Measurements from ENCODE around the gene TMEFF2.

DNA sequence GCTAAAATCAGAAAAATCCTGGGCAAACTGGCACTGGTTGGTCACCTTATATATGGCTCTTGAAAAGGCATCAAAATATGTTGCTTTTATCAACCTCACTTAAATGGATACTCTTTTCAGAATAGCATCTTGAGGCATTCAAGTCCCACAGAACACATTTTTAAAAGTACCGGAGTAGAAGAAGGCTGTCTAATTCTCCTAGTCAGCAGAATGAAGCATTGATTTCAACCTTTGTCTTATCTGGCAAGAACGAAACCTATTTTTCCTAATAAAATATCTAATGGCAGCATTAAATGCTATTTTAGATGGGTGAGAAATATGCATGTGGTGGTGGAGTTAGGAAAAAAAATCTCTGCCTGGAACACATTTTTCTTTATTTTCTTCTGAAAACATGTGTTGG is 27.8 kb downstream of the TMEFF2 start:
- TF ChIP-seq, protein P1, sequence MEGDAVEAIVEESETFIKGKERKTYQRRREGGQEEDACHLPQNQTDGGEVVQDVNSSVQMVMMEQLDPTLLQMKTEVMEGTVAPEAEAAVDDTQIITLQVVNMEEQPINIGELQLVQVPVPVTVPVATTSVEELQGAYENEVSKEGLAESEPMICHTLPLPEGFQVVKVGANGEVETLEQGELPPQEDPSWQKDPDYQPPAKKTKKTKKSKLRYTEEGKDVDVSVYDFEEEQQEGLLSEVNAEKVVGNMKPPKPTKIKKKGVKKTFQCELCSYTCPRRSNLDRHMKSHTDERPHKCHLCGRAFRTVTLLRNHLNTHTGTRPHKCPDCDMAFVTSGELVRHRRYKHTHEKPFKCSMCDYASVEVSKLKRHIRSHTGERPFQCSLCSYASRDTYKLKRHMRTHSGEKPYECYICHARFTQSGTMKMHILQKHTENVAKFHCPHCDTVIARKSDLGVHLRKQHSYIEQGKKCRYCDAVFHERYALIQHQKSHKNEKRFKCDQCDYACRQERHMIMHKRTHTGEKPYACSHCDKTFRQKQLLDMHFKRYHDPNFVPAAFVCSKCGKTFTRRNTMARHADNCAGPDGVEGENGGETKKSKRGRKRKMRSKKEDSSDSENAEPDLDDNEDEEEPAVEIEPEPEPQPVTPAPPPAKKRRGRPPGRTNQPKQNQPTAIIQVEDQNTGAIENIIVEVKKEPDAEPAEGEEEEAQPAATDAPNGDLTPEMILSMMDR (IDR thresholded peaks at IDR 0.05) = no peak
- TF ChIP-seq POLR2A (IDR thresholded peaks at IDR 0.05) = no peak
- TF ChIP-seq POLR2AphosphoS5 (IDR thresholded peaks at IDR 0.05) = no peak

All from prostate gland (tissue), 2 donors.